NT2/D1 (cell line): ENCODE results near the gene ALAD.

Source experiments
- SUZ12 ChIP-seq: IDR thresholded peaks from 2 replicates; pipeline ENCODE4 v1.6.1; 2011; ENCODE audit not compliant: insufficient read length, insufficient read depth; ENCODE audit errors: extremely low read depth
- YY1 ChIP-seq: IDR thresholded peaks from 2 replicates; pipeline ENCODE4 v1.6.1; 2011; ENCODE audit not compliant: insufficient read length, insufficient read depth
- ZNF274 ChIP-seq: IDR thresholded peaks from 2 replicates; pipeline ENCODE4 v1.6.1; 2011; ENCODE audit warnings: mild to moderate bottlenecking, low read depth, low read length

DNA sequence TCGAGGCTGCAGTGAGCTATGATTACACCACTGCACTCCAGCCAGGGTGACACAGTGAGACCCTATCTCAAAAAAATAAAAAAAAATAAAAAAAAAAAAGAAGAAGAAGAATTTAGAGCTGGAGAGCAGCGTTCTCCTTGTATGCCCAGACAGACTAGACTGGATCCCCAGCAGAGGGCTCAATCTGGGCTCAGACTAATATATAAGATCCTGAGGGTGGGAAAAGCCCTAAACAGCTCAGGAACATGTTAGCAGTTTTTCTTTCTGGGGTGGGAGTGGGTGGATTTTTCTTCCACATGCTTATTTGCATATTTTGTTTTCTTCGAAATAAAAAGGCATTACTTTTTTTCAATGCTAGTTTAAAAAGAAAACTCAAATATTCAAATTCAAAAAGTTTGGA is 52.6 kb downstream of the ALAD start:
- TF ChIP-seq ZNF274 (no peak), SUZ12 (no peak), YY1 (no peak)
